Thoracic aorta (tissue), 2 donors: ENCODE measurements around the gene NRCAM. TPM values are rescaled to one million over a fixed set of nuclear protein-coding genes. Genes with fewer than 3 reads are reported as not detected.

ENCODE experiments used
- ATAC-seq: fragments of 150-250 bp; one replicate; pipeline ENCODE4 v1.8.0; 2017; ENCODE audit warnings: low read depth; ENCODE audit not compliant: insufficient number of reproducible peaks, low FRiP score
- DNase-seq: peaks from one replicate; pipeline ENCODE4 v3.0.0-alpha.2; 2020; ENCODE audit warnings: low spot score
- H3K27ac ChIP-seq, 2 donors: fragments of 200-600 bp; sonication (generic); 1 replicate in 1 of 2; 2 replicates in 1 of 2; pipeline ENCODE4 v1.5.1; 2016; ENCODE audit warnings: mild to moderate bottlenecking in 2 of 2, moderate library complexity in 2 of 2
- H3K27me3 ChIP-seq: fragments of 200-600 bp; sonication (generic); replicated peaks from 2 replicates; pipeline ENCODE4 v1.6.0; 2016; ENCODE audit warnings: mild to moderate bottlenecking; ENCODE audit not compliant: insufficient read depth
- H3K36me3 ChIP-seq: fragments of 200-600 bp; sonication (generic); one replicate; pipeline ENCODE4 v1.5.1; 2016
- H3K4me1 ChIP-seq, 2 donors: fragments of 200-600 bp; sonication (generic); 1 replicate in 1 of 2; 2 replicates in 1 of 2; pipeline versions ENCODE4 v1.5.1 to v1.6.0; 2016; ENCODE audit warnings: low read depth in 2 of 2, mild to moderate bottlenecking in 1 of 2; ENCODE audit not compliant: control insufficient read depth in 1 of 2
- H3K4me3 ChIP-seq: fragments of 200-600 bp; sonication (generic); 2 replicates; pipeline ENCODE4 v1.5.1; 2016; ENCODE audit warnings: mild to moderate bottlenecking
- H3K9me3 ChIP-seq: fragments of 200-600 bp; sonication (generic); 2 replicates; pipeline ENCODE4 v1.5.1; 2016
- total RNA-seq, 2 donors: library from RNA; depleted of rRNA; stranded (reverse); fragments of >200 nt; gene quantifications; one replicate each; pipeline versions ENCODE4 v1.1.0 to v1.2.3, GENCODE V29; 2016
- TF ChIP-seq, protein P1 (sequence below): fragments of 200-600 bp; sonication (generic); IDR thresholded peaks from one replicate; pipeline ENCODE4 v1.5.1; 2019; ENCODE audit warnings: antibody characterized with exemption

The NRCAM gene
- total RNA-seq, 2 donors from 2014 or later = 2.4 to 3.3 TPM

DNA sequence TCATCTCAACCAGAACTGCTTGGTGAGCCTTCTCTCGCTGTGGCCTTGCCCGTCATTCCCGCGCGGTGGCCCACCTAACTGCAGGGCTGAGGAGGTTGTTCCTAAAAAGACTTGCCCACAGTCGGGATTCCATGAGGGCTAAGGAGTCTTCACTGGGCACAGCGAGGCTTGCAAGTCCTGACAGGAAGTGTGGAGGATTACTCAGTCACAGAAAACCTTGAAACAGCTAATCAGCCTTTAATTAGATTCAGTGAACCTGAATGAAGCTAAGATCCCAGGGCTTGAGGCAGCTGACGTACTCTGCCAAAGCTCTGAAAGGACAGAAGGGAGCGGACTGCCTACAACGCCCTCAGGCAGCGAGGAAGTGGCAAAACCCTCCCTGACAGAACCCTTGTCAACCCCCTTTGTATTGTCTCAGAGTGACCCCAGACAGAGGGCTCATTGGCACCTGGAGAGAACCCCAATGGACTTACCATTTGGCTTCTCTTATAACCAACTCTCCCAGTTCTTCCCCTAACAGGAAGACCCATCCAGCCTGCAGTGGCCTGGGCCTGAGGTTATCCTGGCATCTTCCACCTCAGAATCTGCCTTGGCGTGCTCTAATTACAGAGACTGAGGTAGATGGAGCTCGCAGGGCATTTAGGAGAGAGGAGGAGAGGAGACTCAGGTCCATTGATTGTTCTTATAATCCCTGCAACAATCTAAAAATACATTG lies 323.5 kb downstream of the NRCAM start:
- Histone ChIP-seq H3K27me3 (no peaks in the 10 kb centered on the region), H3K4me3 (no peak overlapping the region), H3K9me3 (no peaks in the 10 kb centered on the region), H3K27ac (no peak overlapping the region), H3K36me3 (no peaks in the 10 kb centered on the region), H3K4me1 (no peaks in the 10 kb centered on the region)
- DNase-seq (no peak), ATAC-seq (no peak)
- TF ChIP-seq, protein P1, sequence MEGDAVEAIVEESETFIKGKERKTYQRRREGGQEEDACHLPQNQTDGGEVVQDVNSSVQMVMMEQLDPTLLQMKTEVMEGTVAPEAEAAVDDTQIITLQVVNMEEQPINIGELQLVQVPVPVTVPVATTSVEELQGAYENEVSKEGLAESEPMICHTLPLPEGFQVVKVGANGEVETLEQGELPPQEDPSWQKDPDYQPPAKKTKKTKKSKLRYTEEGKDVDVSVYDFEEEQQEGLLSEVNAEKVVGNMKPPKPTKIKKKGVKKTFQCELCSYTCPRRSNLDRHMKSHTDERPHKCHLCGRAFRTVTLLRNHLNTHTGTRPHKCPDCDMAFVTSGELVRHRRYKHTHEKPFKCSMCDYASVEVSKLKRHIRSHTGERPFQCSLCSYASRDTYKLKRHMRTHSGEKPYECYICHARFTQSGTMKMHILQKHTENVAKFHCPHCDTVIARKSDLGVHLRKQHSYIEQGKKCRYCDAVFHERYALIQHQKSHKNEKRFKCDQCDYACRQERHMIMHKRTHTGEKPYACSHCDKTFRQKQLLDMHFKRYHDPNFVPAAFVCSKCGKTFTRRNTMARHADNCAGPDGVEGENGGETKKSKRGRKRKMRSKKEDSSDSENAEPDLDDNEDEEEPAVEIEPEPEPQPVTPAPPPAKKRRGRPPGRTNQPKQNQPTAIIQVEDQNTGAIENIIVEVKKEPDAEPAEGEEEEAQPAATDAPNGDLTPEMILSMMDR = no peak

DNA sequence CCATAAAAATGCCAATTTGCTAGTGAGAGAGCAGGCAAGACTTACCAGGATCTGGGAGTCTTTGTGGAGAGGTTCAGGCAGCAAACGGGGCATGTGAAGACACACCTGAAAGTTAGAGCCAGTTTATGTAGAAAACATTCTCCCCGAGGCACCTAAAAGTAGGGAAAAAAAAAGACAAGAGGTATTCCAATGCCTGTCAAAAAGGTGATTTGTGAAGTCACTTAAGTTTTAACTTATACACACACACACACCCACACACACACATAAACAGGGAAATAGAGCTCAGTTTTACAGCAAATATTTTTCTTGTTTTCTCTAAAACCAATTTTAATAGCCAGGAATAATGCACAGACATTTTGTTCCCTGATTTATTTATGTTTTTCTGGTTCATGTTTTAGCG lies 326.0 kb downstream of the NRCAM start, which contains the start of gene LAMB4:
Gene LAMB4, minus strand, starts transcription at position 101 of the 400 bp plus-strand sequence. CDS start 7,197 bp downstream, outside the sequence.
- no peaks in the 10 kb centered on the region for H3K4me1 ChIP-seq
- no peaks in the 10 kb centered on the region for H3K36me3 ChIP-seq
- H3K27ac ChIP-seq = no peak within 1 kb of the TSS
- no peak for DNase-seq
- H3K9me3 ChIP-seq = no peaks in the 10 kb centered on the region
- no peak within 1 kb of the TSS for H3K4me3 ChIP-seq
- TF ChIP-seq, protein P1 = no peak
- no peaks in the 10 kb centered on the region for H3K27me3 ChIP-seq
- no peak for ATAC-seq

DNA sequence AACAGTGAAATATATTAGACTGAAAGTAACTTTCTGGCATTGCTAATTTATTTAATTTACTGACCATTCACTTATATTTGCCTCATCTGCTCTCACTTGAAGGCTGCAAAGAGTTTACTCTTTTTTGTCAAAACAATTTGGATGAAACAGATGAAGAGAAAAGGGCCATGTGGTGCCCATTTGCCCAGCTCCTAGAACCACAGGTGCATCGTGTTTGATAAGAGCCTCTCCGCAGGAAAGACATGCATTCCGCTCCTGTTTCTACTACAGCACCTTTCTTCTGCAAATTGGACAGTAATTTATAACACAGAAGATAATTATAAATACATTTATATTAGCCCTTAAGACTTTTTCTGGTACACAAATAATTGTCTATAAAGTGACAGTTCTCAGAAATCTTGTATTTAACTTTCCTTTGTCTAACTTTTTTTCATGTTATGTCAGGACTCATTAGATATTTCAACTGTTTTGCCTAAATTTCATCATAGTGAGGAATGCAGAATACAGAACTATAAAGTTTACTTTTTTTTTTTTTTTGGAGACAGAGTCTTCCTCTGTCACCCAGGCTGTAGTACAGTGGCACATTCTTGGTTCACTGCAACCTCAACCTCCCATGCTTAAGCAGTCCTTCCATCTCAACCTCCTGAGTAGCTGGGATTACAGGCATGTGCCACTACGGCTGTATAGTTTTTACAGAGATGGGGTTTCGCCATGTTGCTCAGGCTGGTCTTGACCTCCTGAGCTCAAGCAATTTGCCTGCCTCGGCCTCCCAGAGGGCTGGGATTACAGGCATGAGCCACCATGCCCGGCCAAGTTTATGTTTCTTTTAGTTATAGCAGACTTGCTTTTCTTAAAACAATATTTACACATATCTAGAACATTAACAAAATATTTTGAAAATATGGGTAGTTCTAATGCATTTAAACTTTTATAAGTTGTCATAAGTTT lies 326.9 kb downstream of the NRCAM start:
- Histone ChIP-seq H3K27me3 (no peaks in the 10 kb centered on the region), H3K4me3 (no peak overlapping the region), H3K9me3 (no peaks in the 10 kb centered on the region), H3K4me1 (no peaks in the 10 kb centered on the region), H3K36me3 (no peaks in the 10 kb centered on the region), H3K27ac (no peak overlapping the region)
- DNase-seq = no peak
- TF ChIP-seq, protein P1 = no peak
- ATAC-seq = no peak

DNA sequence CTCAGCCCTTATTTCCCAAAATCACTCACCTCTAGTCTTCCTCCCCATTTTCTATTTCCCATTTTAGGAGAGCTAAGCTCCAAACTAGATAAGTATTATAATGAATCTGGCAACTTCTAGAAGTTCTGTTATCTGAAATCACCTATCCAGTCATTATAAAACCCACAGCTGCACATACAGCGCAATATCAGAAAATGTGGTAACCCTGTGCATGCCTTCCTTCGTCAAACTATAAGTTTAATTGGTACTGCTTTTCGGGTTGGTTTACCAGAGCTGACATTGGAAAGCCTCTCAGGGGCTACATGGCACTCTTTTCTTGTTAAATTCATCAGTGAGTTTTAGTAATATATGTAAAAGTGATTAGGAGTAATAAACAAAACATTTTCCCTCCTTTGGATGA lies 327.7 kb downstream of the NRCAM start:
- H3K27me3 ChIP-seq = no peaks in the 10 kb centered on the region
- no peaks in the 10 kb centered on the region for H3K36me3 ChIP-seq
- H3K4me1 ChIP-seq = no peaks in the 10 kb centered on the region
- TF ChIP-seq, protein P1 = no peak
- H3K27ac ChIP-seq = no peak overlapping the region
- DNase-seq = no peak
- H3K4me3 ChIP-seq = no peak overlapping the region
- ATAC-seq = no peak
- H3K9me3 ChIP-seq = no peaks in the 10 kb centered on the region

DNA sequence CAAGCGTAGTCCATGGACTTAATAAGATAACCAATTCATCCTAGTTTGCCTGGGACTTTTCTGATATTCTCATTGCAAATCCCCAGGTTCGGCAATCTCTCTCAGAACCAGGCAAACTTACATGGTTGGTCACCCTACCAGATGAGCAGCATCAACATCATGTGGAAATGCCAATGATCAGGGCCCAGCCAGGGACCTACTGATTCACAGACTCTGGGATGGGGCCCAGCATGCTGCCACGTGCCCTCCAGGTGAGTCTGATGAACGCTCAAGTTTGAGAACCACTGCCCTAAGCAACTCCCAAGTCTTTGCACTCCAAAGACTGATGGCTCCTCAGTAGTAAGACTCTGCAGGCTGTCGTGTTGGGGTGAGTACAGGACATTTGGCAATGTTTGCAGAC lies 328.8 kb downstream of the NRCAM start:
- no peaks in the 10 kb centered on the region for H3K4me1 ChIP-seq
- no peaks in the 10 kb centered on the region for H3K9me3 ChIP-seq
- H3K4me3 ChIP-seq = no peak overlapping the region
- no peak for ATAC-seq
- H3K27ac ChIP-seq = no peak overlapping the region
- no peak for DNase-seq
- TF ChIP-seq, protein P1 = no peak
- H3K27me3 ChIP-seq = no peaks in the 10 kb centered on the region
- no peaks in the 10 kb centered on the region for H3K36me3 ChIP-seq
